Measurements from ENCODE around the gene IQCF2.
"Not testable (repeated sequence)": the region's sequence is repeated elsewhere in the genome, so short reads cannot be mapped to it uniquely, and the experiment has no call there.

Gene IQCF2

DNA sequence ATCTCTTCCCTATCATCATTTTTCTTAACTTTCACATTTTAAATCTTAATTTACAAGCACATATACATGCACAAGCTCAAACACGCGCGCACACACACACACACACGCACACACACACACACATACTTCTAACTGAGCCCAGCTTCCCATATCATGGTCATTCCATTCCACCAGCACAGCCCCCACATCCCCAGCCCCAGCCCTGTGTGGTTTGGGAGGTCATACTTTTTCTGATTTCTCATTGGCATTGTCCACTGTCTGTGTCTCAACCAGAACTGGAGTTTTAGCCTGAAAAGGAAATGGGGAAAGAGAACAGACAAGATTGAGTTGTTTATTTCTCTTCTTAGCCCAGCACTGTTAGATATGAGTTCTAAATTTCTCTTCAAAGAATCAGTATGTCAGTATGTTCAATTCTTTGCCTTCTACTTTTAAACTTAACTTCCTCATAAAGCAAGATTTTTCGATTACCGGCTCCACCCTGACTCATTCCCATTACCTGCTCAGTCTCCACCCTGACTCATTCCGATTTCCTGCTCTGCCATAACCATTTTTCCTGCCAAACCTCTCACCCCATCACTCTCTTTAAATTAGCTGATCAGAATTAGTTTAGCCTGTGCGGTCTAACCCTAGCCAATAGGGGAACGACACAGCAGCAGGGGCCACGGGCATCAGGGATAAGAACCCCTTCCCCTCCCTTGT is 35.3 kb downstream of the IQCF2 start:
- H3K4me1 Mint-ChIP-seq = peaks cover 4% of the 10 kb centered on the region
- H3K4me3 Mint-ChIP-seq = no peak overlapping the region
- DNase-seq (ENCODE audit: low spot score in 2 of 2) (no peak), ATAC-seq (no peak)
- no peaks in the 10 kb centered on the region for H3K9me3 Mint-ChIP-seq
- H3K36me3 Mint-ChIP-seq = no peaks in the 10 kb centered on the region
- no peak overlapping the region for H3K27ac Mint-ChIP-seq

DNA sequence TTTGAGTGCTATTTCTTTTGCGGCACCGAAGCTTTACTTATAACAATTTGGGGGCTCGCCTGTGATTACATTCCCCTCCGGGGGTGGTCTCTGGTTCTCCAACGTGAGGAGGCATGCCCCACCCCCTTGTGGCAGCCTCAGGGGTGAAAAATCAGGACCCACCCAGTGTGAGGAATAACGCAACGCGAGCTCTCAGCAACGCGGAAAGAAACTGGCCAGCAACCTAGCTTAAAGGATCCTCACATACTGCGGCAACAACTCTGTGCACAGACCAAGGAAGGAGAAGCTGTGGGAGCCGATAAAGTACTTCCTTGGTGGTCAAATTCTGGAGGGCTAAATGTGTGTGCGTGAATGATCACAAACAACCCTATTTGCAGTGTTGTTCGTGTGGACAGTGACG is 36.0 kb downstream of the IQCF2 start:
- Mint-ChIP-seq H3K4me3 (no peak overlapping the region), H3K9me3 (no peaks in the 10 kb centered on the region), H3K27ac (no peak overlapping the region), H3K4me1 (peaks cover 6% of the 10 kb centered on the region), H3K36me3 (peaks cover 3% of the 10 kb centered on the region)
- no peak for DNase-seq (ENCODE audit: low spot score in 2 of 2)
- no peak for ATAC-seq

DNA sequence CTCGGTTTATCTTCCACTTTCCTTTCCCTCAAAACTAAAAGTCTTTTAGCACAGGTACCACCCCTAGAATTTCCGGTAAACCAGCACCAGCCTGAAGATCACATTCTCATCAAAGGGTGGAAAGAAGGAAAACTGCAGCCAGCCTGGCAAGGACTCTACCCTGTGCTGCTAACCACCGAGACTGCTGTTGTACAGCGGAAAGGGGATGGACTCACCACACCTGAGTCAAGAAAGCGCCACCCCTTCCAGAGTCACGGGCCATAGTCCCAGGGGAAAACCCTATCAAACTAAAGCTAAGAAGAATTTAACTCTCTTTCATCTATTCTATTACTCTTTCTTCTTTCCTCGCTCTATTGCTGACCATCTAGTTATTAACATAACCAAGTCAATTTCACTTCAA is 38.6 kb downstream of the IQCF2 start:
- not testable (repeated sequence) for H3K36me3 Mint-ChIP-seq, ATAC-seq, H3K9me3 Mint-ChIP-seq, H3K27ac Mint-ChIP-seq, H3K4me3 Mint-ChIP-seq
- DNase-seq (ENCODE audit: low spot score in 2 of 2) = peak in 1 of 2 donors; percentile 35
- H3K4me1 Mint-ChIP-seq = peaks cover 14% of the 10 kb centered on the region

DNA sequence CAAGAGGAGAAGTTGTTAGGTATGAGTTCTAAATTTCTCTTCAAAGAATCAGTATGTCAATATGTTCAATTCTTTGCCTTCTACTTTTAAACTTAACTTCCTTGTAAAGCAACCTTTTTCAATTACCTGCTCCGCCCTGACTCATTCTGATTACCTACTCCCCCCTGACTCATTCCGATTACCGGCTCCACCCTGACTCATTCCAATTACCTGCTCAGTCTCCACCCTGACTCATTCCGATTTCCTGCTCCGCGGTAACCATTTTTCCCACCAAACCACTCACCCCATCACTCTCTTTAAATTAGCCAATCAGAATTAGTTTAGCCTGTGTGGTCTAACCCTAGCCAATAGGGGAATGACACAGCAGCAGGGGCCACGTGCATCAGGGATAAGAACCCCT is 40.9 kb downstream of the IQCF2 start:
- Mint-ChIP-seq H3K4me1 (peaks cover 14% of the 10 kb centered on the region), H3K27ac (peak overlapping the region; percentile 30)
- H3K4me3 Mint-ChIP-seq, H3K36me3 Mint-ChIP-seq, H3K9me3 Mint-ChIP-seq: not testable (repeated sequence)
- ATAC-seq (peak; percentile 83), DNase-seq (ENCODE audit: low spot score in 2 of 2) (peak in 1 of 2 donors; percentile 68)

GRCh38 chr3:51904034-51904823 is 42.8 kb downstream of the IQCF2 start:
- peaks cover 12% of the 10 kb centered on the region for H3K9me3 Mint-ChIP-seq
- peaks cover 14% of the 10 kb centered on the region for H3K4me1 Mint-ChIP-seq
- no peak overlapping the region for H3K4me3 Mint-ChIP-seq
- DNase-seq (ENCODE audit: low spot score in 2 of 2) (peak in 1 of 2 donors; percentile 35), ATAC-seq (no peak)
- no peak overlapping the region for H3K27ac Mint-ChIP-seq
- H3K36me3 Mint-ChIP-seq = peaks cover 10% of the 10 kb centered on the region

GRCh38 chr3:51908026-51908425 is 46.6 kb downstream of the IQCF2 start:
- Mint-ChIP-seq H3K36me3 (peaks cover under 1% of the 10 kb centered on the region), H3K4me1 (peaks cover 2% of the 10 kb centered on the region), H3K27ac (no peak overlapping the region), H3K9me3 (peaks cover 13% of the 10 kb centered on the region), H3K4me3 (no peak overlapping the region)
- no peak for DNase-seq (ENCODE audit: low spot score in 2 of 2)
- no peak for ATAC-seq

Data from stimulated activated effector memory CD8-positive, alpha-beta T cell treated with anti-CD3 and anti-CD28 coated beads, Interleukin-12 subunit alpha, Interleukin-12 subunit beta, amount 100 ng/mL, for 72 hours (primary cell).